ENCODE measurements around the gene ERF.

ERF gene

DNA sequence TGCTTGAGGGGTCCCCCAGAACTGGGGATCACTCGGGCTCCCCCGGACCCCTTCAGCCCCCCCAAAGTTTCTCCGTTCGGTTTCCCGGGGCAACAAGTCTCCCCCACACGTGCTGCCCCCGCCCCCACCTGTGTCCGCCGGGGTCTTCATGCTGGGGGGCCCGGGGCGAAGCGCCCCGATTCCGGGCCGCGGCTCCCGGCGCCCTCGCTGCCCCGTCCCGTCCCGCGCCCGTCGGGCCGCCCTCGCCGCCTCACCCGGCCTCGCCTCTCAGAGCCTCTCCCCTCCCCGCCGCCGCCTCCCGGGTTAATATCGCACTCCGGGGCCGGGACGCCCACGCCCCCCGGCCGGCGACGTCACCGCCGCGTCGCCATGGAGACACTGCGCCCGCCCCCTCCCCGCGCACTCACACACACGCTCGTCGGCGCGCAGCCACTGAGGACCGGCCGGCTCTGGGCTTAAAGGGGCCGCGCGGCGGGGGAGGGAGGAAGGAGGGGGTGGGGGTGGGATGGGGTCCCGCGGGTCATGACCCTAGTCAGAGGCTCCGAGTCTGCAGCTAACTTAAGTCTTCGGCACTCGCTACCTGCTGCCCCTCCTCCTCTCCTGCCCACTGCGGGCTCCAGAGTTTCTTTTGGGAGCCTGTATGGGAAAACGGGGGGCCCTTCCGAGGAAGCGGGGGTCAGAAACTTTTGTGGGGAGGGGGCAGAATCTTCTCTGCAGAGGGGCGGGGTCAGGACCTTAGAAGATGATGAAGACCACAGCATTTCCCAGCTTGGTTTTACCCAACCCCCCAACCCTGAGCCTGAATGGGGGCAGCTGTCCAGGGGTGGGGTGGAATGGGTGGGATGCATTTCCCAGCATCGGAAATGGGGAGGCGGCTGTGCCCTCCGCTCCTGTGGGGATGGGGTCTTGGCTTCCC, at the start of gene ERF:
Gene ERF, minus strand, starts transcription at position 279 of the 916 bp plus-strand sequence. Its CDS starts 129 bp downstream, at position 150.
- Histone ChIP-seq H3K36me3 (ENCODE audit: control insufficient read depth, insufficient read depth, low read length) (no peaks in the 10 kb centered on the region), H3K27me3 (ENCODE audit: control insufficient read depth, insufficient read depth, low read length) (no peaks in the 10 kb centered on the region), H3K9me3 (ENCODE audit: control insufficient read depth, low read length) (no peaks in the 10 kb centered on the region), H3K4me3 (ENCODE audit: low read depth, low read length) (peak within 1 kb of the TSS; percentile 98), H3K9ac (peak within 1 kb of the TSS; percentile 86), H2AFZ (peak within 1 kb of the TSS; percentile 77), H3K4me1 (peaks cover 17% of the 10 kb centered on the region), H3K4me2 (ENCODE audit: low read length) (peak within 1 kb of the TSS; percentile 86), H3K79me2 (peaks cover 2% of the 10 kb centered on the region), H3K27ac (peak within 1 kb of the TSS; percentile 95)
- TF ChIP-seq, protein P1, sequence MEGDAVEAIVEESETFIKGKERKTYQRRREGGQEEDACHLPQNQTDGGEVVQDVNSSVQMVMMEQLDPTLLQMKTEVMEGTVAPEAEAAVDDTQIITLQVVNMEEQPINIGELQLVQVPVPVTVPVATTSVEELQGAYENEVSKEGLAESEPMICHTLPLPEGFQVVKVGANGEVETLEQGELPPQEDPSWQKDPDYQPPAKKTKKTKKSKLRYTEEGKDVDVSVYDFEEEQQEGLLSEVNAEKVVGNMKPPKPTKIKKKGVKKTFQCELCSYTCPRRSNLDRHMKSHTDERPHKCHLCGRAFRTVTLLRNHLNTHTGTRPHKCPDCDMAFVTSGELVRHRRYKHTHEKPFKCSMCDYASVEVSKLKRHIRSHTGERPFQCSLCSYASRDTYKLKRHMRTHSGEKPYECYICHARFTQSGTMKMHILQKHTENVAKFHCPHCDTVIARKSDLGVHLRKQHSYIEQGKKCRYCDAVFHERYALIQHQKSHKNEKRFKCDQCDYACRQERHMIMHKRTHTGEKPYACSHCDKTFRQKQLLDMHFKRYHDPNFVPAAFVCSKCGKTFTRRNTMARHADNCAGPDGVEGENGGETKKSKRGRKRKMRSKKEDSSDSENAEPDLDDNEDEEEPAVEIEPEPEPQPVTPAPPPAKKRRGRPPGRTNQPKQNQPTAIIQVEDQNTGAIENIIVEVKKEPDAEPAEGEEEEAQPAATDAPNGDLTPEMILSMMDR (IDR thresholded peaks at IDR 0.05) = no peak

DNA sequence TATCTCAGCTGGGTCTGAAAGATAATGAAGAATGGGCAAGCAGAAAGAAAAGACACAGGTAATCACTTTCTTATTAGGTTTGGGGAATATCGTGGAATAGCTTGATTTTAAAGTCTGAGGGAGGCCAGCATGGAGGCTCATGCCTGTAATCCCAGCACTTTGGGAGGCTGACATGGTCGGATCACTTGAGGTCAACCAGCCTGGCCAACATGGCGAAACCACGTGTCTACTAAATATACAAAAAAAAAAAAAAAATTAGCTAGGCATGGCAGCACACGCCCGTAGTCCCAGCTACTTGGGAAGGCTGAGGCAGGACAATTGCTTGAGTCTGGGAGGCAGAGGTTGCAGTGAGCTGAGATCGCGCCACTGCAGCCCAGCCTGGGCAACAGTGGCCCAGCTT, 48.9 kb upstream of the ERF start:
- peak overlapping the region; percentile 98 for H2AFZ ChIP-seq
- no peaks in the 10 kb centered on the region for H3K9me3 ChIP-seq (ENCODE audit: control insufficient read depth, low read length)
- H3K36me3 ChIP-seq (ENCODE audit: control insufficient read depth, insufficient read depth, low read length) = no peaks in the 10 kb centered on the region
- H3K79me2 ChIP-seq = no peaks in the 10 kb centered on the region
- no peaks in the 10 kb centered on the region for H3K27me3 ChIP-seq (ENCODE audit: control insufficient read depth, insufficient read depth, low read length)
- TF ChIP-seq, protein P1 (IDR thresholded peaks at IDR 0.05) = no peak
- peak overlapping the region; percentile 96 for H3K4me2 ChIP-seq (ENCODE audit: low read length)
- no peak overlapping the region for H3K27ac ChIP-seq
- peaks cover 11% of the 10 kb centered on the region for H3K4me1 ChIP-seq
- H3K4me3 ChIP-seq (ENCODE audit: low read depth, low read length) = peak overlapping the region; percentile 64
- no peak overlapping the region for H3K9ac ChIP-seq

DNA sequence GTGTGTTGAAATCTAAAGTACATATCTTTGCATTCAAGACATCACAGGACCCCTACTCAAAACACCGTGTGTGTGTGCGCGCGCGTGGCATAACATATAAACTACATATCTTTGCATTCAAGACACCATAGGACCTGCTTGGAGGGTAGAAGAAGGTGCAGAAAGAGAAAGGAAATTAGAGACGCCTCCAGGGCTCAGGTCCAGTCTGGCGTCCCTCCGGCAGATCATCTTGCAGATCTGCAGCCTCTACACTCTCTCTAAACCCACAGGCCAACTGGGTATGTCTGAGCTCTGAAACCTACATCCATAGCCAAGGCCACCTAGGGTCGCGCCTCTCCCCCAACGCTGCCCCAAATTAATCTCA, 48.2 kb upstream of the ERF start:
- Histone ChIP-seq H3K79me2 (no peaks in the 10 kb centered on the region), H3K4me3 (ENCODE audit: low read depth, low read length) (peak overlapping the region; percentile 64), H3K9me3 (ENCODE audit: control insufficient read depth, low read length) (no peaks in the 10 kb centered on the region), H3K4me2 (ENCODE audit: low read length) (peak overlapping the region; percentile 96), H3K27me3 (ENCODE audit: control insufficient read depth, insufficient read depth, low read length) (no peaks in the 10 kb centered on the region), H2AFZ (peak overlapping the region; percentile 98), H3K36me3 (ENCODE audit: control insufficient read depth, insufficient read depth, low read length) (no peaks in the 10 kb centered on the region), H3K27ac (peak overlapping the region; percentile 74), H3K4me1 (peaks cover 11% of the 10 kb centered on the region), H3K9ac (no peak overlapping the region)
- TF ChIP-seq, protein P1 (IDR thresholded peaks at IDR 0.05) = no peak

DNA sequence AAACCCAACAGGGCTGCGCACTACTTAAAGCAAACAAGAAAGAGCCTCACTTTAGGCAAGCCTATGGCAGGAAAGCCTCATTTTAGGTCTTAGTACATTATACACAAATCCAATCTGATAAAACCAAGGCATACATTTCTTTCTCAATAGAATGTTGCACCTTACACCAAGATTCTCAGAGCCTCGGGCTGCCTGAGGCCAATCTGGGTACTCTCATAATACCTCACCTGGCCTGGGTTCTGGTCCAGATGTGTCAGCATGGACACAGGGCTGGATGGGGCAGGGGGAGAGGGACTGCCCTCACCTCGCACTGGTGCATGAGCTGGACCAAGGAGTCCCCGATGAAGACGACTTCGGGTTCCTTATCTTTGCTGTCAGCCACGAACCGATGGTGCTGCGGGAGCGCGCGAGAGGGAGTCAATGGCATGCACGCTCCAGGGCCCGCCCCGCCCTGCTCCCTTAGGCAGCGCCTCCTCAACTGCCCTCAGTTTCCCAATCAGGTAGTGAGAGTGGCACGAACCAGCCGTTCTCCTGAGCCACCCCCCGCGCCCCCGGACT, 46.8 kb upstream of the ERF start, which contains the start of gene PRR19:
Gene PRR19, plus strand, starts transcription at position 487 of the 558 bp plus-strand sequence. CDS start 7,453 bp downstream, outside the sequence.
- Histone ChIP-seq H3K9me3 (ENCODE audit: control insufficient read depth, low read length) (no peaks in the 10 kb centered on the region), H3K4me2 (ENCODE audit: low read length) (peak within 1 kb of the TSS; percentile 96), H3K27ac (peak within 1 kb of the TSS; percentile 74), H3K36me3 (ENCODE audit: control insufficient read depth, insufficient read depth, low read length) (no peaks in the 10 kb centered on the region), H2AFZ (peak within 1 kb of the TSS; percentile 98), H3K9ac (no peak within 1 kb of the TSS), H3K4me3 (ENCODE audit: low read depth, low read length) (peak within 1 kb of the TSS; percentile 64), H3K4me1 (peaks cover 11% of the 10 kb centered on the region), H3K79me2 (no peaks in the 10 kb centered on the region), H3K27me3 (ENCODE audit: control insufficient read depth, insufficient read depth, low read length) (no peaks in the 10 kb centered on the region)
- TF ChIP-seq, protein P1 (IDR thresholded peaks at IDR 0.05) = no peak
